ENCODE results near the gene CHRM2.

DNA sequence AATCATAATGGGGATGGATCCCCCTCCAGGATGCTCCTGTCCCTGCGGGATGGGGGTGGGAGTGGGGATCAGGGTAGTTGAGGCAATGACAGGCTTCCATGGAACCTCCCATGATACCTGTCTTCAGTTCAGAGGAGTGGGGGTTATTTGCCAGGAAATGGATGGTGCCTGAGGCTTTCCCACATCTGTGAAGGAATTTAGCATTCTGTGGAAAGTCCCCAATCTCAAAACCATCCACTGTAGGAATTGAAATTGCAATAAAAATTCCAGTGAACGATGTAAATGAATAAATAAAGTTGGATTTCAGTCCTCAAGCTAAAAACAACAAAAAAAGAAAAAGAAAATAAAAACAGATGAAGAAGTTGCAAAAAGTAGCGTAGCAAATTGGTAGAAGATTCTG, 81.9 kb downstream of the CHRM2 start:
- TF ChIP-seq, protein P1, sequence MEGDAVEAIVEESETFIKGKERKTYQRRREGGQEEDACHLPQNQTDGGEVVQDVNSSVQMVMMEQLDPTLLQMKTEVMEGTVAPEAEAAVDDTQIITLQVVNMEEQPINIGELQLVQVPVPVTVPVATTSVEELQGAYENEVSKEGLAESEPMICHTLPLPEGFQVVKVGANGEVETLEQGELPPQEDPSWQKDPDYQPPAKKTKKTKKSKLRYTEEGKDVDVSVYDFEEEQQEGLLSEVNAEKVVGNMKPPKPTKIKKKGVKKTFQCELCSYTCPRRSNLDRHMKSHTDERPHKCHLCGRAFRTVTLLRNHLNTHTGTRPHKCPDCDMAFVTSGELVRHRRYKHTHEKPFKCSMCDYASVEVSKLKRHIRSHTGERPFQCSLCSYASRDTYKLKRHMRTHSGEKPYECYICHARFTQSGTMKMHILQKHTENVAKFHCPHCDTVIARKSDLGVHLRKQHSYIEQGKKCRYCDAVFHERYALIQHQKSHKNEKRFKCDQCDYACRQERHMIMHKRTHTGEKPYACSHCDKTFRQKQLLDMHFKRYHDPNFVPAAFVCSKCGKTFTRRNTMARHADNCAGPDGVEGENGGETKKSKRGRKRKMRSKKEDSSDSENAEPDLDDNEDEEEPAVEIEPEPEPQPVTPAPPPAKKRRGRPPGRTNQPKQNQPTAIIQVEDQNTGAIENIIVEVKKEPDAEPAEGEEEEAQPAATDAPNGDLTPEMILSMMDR (IDR thresholded peaks at IDR 0.05 in 2 of 3, conservative IDR thresholded peaks at IDR 0.05 in 1 of 3; ENCODE audit: borderline replicate concordance in 1 of 3, insufficient read depth in 1 of 3, low read depth in 2 of 3, low read length in 2 of 3), result no peak
- TF ChIP-seq, protein P2, sequence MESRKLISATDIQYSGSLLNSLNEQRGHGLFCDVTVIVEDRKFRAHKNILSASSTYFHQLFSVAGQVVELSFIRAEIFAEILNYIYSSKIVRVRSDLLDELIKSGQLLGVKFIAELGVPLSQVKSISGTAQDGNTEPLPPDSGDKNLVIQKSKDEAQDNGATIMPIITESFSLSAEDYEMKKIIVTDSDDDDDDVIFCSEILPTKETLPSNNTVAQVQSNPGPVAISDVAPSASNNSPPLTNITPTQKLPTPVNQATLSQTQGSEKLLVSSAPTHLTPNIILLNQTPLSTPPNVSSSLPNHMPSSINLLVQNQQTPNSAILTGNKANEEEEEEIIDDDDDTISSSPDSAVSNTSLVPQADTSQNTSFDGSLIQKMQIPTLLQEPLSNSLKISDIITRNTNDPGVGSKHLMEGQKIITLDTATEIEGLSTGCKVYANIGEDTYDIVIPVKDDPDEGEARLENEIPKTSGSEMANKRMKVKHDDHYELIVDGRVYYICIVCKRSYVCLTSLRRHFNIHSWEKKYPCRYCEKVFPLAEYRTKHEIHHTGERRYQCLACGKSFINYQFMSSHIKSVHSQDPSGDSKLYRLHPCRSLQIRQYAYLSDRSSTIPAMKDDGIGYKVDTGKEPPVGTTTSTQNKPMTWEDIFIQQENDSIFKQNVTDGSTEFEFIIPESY (IDR thresholded peaks at IDR 0.05; ENCODE audit: extremely low read depth, insufficient replicate concordance, low read length), result no peak
- no peak for TF ChIP-seq POLR2AphosphoS5 (IDR thresholded peaks at IDR 0.05; ENCODE audit: low read depth, low read length)
- TF ChIP-seq POLR2A (IDR thresholded peaks at IDR 0.05; ENCODE audit: borderline replicate concordance, extremely low read depth, insufficient read depth, insufficient read length), result no peak
- no peak for TF ChIP-seq SIN3A (IDR thresholded peaks at IDR 0.05; ENCODE audit: low read depth)
- TF ChIP-seq ELF1 (IDR thresholded peaks at IDR 0.05; ENCODE audit: borderline replicate concordance, low read depth), result no peak
- no peak for TF ChIP-seq EZH2 (IDR thresholded peaks at IDR 0.05)
